SU-DHL-6 (cell line): ENCODE data around the gene LRIG1.

Source experiments
- H2AFZ ChIP-seq: fragments of 200-600 bp; sonication (generic); 2 replicates; pipeline ENCODE4 v1.6.1; 2014; ENCODE audit warnings: low read depth, mild to moderate bottlenecking, moderate library complexity, mixed read lengths, antibody characterized with exemption, low read length; ENCODE audit not compliant: severe bottlenecking
- H3F3A ChIP-seq: fragments of 200-600 bp; shearing (Covaris generic); 2 replicates; pipeline ENCODE4 v1.6.0; 2016; ENCODE audit warnings: antibody characterized with exemption, mild to moderate bottlenecking; ENCODE audit not compliant: insufficient read depth
- H3K27ac ChIP-seq: fragments of 200-600 bp; sonication (generic); 2 replicates; pipeline ENCODE4 v1.5.1; 2016; ENCODE audit warnings: low read depth, mild to moderate bottlenecking, low read length, moderate library complexity, mixed read lengths
- H3K27me3 ChIP-seq: fragments of 200-600 bp; sonication (generic), shearing (Covaris generic); 2 replicates; pipeline ENCODE4 v1.6.0; 2014; ENCODE audit warnings: mild to moderate bottlenecking, low read length
- H3K36me3 ChIP-seq: fragments of 200-600 bp; sonication (generic); 2 replicates; pipeline ENCODE4 v1.6.1; 2014; ENCODE audit warnings: mild to moderate bottlenecking, low read length, mixed read lengths
- H3K4me2 ChIP-seq: fragments of 300-600, 200-600 bp; shearing (Covaris generic), sonication (generic); 2 replicates; pipeline ENCODE4 v1.6.0; 2014; ENCODE audit warnings: low read length, low read depth, mild to moderate bottlenecking; ENCODE audit not compliant: poor library complexity, severe bottlenecking
- H3K4me3 ChIP-seq: fragments of 200-600 bp; sonication (generic); 2 replicates; pipeline ENCODE4 v1.5.1; 2014; ENCODE audit warnings: antibody characterized with exemption, low read length, mild to moderate bottlenecking, mixed read lengths; ENCODE audit not compliant: insufficient read depth, poor library complexity, severe bottlenecking
- H3K79me2 ChIP-seq: fragments of 200-600 bp; sonication (generic); 2 replicates; pipeline ENCODE4 v1.6.1; 2014; ENCODE audit warnings: mild to moderate bottlenecking, low read length, moderate library complexity; ENCODE audit not compliant: insufficient read depth
- H3K9ac ChIP-seq: fragments of 200-600 bp; sonication (generic); 2 replicates; pipeline ENCODE4 v1.7.0; 2014; ENCODE audit warnings: mild to moderate bottlenecking, low read length
- H3K9me2 ChIP-seq: fragments of 200-600 bp; sonication (generic); replicated peaks from 2 replicates; pipeline ENCODE4 v1.6.1; 2014; ENCODE audit warnings: low read length; ENCODE audit not compliant: insufficient read depth
- H3K9me3 ChIP-seq: fragments of 200-600 bp; sonication (generic); 2 replicates; pipeline ENCODE4 v1.6.1; 2014; ENCODE audit warnings: low read length, mixed read lengths; ENCODE audit not compliant: insufficient read depth
- H4K20me1 ChIP-seq: fragments of 200-600 bp; sonication (generic); 2 replicates; pipeline ENCODE4 v1.6.1; 2014; ENCODE audit warnings: low read depth, mild to moderate bottlenecking, antibody characterized with exemption, low read length, moderate library complexity, mixed read lengths
- EZH2phosphoT487 ChIP-seq: fragments of 200-600 bp; sonication (generic), shearing (Covaris generic); conservative IDR thresholded peaks from 2 replicates; pipeline ENCODE4 v1.6.1; 2018; ENCODE audit warnings: mild to moderate bottlenecking, antibody characterized with exemption, low read length, moderate library complexity, mixed read lengths
- TF ChIP-seq, protein P1 (sequence below): fragments of 200-600 bp; sonication (generic); IDR thresholded peaks from one replicate; pipeline ENCODE4 v1.5.1; 2017; ENCODE audit warnings: antibody characterized with exemption, mild to moderate bottlenecking, low read length, moderate library complexity; ENCODE audit not compliant: insufficient read depth, poor library complexity, severe bottlenecking

LRIG1 gene

GRCh38 chr3:66469220-66469640 lies 31.6 kb downstream of the LRIG1 start:
- Histone ChIP-seq H3K27me3 (no peaks in the 10 kb centered on the region), H3K4me2 (no peak overlapping the region), H3K36me3 (no peaks in the 10 kb centered on the region), H3K9me2 (no peaks in the 10 kb centered on the region), H3K4me3 (no peak overlapping the region), H4K20me1 (no peaks in the 10 kb centered on the region), H3K27ac (no peak overlapping the region), H3K9ac (no peak overlapping the region), H3K79me2 (no peaks in the 10 kb centered on the region), H3K9me3 (no peaks in the 10 kb centered on the region), H2AFZ (no peak overlapping the region), H3F3A (no peaks in the 10 kb centered on the region)
- TF ChIP-seq, protein P1, sequence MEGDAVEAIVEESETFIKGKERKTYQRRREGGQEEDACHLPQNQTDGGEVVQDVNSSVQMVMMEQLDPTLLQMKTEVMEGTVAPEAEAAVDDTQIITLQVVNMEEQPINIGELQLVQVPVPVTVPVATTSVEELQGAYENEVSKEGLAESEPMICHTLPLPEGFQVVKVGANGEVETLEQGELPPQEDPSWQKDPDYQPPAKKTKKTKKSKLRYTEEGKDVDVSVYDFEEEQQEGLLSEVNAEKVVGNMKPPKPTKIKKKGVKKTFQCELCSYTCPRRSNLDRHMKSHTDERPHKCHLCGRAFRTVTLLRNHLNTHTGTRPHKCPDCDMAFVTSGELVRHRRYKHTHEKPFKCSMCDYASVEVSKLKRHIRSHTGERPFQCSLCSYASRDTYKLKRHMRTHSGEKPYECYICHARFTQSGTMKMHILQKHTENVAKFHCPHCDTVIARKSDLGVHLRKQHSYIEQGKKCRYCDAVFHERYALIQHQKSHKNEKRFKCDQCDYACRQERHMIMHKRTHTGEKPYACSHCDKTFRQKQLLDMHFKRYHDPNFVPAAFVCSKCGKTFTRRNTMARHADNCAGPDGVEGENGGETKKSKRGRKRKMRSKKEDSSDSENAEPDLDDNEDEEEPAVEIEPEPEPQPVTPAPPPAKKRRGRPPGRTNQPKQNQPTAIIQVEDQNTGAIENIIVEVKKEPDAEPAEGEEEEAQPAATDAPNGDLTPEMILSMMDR: no peak
- TF ChIP-seq EZH2phosphoT487: no peak

- Histone ChIP-seq H3K9ac (no peak overlapping the region), H3F3A (no peaks in the 10 kb centered on the region), H3K9me2 (no peaks in the 10 kb centered on the region), H3K36me3 (no peaks in the 10 kb centered on the region), H3K4me2 (no peak overlapping the region), H2AFZ (no peak overlapping the region), H3K9me3 (no peaks in the 10 kb centered on the region), H3K4me3 (no peak overlapping the region), H3K27me3 (no peaks in the 10 kb centered on the region), H3K79me2 (no peaks in the 10 kb centered on the region), H3K27ac (no peak overlapping the region), H4K20me1 (no peaks in the 10 kb centered on the region)
- TF ChIP-seq, protein P1: no peak
- TF ChIP-seq EZH2phosphoT487: no peak
These were observed 32.7 kb downstream of the LRIG1 start for GRCh38 chr3:66467996-66468735.

DNA sequence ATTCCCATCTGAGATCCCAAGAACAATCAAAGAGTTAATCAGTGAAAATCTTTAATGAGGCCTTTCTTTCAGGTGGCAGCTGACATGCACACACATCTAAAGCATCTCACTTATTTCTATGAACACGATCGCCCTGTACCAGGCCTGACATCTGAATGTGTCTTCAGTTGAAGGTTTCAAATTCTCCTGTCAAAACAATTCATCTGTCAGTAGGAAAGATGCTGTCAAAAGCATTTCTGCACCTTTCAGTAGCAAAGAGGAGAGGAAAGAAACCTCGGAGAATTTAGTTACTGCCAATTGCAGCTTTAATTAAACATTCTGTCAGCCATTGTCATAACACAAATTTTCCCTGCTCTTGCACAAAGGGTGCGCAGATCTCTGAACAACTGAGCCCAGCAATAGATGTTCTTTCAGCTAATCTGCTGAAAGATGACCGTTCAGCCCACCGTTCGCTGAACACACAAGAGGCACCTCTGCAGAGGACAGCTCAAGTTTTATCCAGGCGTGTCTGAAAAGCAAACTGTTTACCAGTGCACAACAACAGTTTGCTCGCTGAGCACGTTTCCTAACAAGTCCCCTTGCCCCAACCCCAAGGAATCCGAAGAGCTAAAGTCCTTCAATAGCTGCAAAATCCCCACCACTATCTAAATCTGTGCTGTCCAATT lies 34.1 kb downstream of the LRIG1 start:
- no peak for TF ChIP-seq EZH2phosphoT487
- TF ChIP-seq, protein P1: no peak

More for the DNA sequence above, 34.1 kb downstream of the LRIG1 start:
- Histone ChIP-seq H3K27ac (no peak overlapping the region), H3K4me3 (no peak overlapping the region), H3K36me3 (no peaks in the 10 kb centered on the region), H3F3A (no peaks in the 10 kb centered on the region), H3K27me3 (no peaks in the 10 kb centered on the region), H4K20me1 (no peaks in the 10 kb centered on the region), H3K9me2 (no peaks in the 10 kb centered on the region), H3K79me2 (no peaks in the 10 kb centered on the region), H3K9ac (no peak overlapping the region), H2AFZ (no peak overlapping the region), H3K4me2 (no peak overlapping the region), H3K9me3 (no peaks in the 10 kb centered on the region)
